HG03520 (cell line): ENCODE results near the gene KATNAL1.
"Not testable (repeated sequence)": the region's sequence is repeated elsewhere in the genome, so short reads cannot be mapped to it uniquely, and the experiment has no call there.

Source experiments
- ATAC-seq: cut with Tn5 transposase; IDR thresholded peaks from one replicate; pipeline ENCODE4 v1.9.1; 2021; ENCODE audit warnings: mild to moderate bottlenecking, moderate library complexity; ENCODE audit not compliant: unreplicated experiment

KATNAL1 gene

GRCh38 chr13:30295116-30295515 lies 12.2 kb downstream of the KATNAL1 start:
- ATAC-seq, result no peak

GRCh38 chr13:30294004-30294403 lies 13.3 kb downstream of the KATNAL1 start:
- ATAC-seq, result no peak

GRCh38 chr13:30292325-30292724 lies 15.0 kb downstream of the KATNAL1 start:
- ATAC-seq, result no peak

GRCh38 chr13:30290812-30291436 lies 16.4 kb downstream of the KATNAL1 start:
- no peak for ATAC-seq

DNA sequence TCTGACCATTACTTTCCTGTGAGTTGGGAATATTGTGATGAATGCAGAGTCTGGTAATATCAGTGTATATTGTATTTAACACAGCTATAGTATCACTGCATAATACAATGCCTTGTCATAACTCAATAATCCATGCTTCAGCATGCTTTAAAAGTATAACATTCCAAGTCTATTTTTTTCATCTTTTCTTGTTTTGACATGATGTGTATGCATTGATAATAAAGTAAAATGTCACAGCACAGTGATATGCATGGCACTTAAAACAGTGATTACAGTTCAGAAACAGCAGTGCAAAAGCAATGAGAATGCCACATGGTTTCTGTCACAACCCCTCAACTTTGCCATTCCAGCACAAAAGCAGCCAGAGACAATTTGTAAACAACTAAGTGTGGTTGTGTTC lies 17.8 kb downstream of the KATNAL1 start:
- no peak for ATAC-seq

DNA sequence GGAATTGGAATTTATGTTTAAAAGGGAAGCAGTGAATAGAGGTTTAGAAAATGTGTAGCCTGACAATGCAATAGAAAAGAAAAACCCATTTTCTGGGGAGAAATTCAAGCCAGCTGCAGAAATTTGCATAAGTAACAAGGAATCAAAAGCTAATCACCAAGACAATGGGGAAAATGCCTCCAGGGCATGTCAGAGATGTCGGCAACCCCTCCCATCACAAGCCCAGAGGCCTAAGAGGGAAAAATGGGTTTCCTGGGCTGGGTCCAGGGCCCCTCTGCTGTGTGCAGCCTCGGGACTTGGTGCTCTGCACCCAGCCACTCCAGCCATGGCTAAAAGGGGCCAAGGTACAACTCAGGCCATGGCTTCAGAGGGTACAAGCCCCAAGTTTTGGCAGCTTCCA lies 21.3 kb downstream of the KATNAL1 start:
- ATAC-seq, result not testable (repeated sequence)

DNA sequence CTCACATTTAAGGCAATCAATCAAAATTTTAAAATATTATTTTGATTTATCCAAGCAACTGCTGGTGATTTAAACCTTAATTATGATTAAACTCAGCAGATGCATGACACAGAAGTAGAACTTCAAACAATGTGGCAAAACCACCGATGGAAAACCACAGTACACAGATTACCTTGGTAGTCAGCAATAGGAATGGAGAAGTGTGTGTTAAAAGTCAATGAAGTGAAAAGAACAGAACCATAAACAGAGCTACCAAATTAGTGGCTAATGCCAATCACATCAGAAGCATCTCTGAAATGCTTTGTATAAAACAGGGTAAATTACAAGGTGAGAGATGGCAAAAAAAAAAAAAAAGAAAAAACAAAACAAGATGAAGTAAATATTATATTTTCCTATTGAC lies 31.2 kb downstream of the KATNAL1 start:
- ATAC-seq, result no peak

DNA sequence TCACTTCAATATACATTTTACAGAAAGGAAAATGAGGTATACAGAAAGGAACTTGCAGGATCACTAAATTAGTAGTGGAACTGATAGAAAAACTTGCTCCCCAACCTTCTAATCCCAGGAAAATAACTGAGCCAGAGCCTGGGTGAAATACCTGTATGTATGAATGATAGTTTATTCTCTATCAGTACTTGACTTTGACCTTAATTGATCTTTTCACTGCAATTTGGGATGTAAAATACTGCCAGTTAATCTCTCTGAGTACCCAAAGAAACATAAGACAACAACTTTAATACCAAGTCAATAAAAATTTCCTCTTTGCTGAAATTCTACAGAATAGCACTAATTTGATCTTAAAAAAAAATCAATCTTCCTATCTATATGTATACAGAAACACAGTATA lies 33.3 kb downstream of the KATNAL1 start:
- ATAC-seq, result no peak

DNA sequence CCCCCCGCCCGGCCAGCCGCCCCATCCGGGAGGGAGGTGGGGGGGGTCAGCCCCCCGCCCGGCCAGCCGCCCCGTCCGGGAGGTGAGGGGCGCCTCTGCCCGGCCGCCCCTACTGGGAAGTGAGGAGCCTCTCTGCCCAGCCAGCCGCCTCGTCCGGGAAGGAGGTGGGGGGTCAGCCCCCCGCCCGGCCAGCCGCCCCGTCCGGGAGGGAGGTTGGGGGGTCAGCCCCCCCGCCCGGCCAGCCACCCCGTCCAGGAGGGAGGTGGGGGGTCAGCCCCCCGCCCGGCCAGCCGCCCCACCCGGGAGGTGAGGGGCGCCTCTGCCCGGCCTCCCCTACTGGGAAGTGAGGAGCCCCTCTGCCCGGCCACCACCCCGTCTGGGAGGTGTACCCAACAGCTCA lies 37.3 kb downstream of the KATNAL1 start:
- ATAC-seq, result not testable (repeated sequence)

DNA sequence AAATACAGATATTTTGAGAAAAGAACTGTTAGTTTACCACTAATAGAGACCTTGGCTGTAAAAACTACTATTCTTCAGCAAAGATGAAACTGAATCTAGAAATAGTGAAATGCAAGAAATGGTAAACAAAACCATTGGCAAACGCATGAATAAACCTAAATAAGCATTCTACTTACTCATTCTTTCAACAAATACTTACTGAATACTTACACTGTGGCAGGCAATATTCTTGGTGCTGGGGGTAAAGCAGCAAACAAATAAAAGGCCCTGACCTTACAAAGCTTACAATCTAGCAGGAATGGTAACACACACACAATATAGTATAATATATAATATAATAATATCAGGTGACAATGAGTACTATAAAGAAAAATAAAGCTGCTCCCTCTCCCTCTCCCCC lies 38.7 kb downstream of the KATNAL1 start:
- ATAC-seq, result no peak

GRCh38 chr13:30266756-30267155 lies 40.6 kb downstream of the KATNAL1 start:
- ATAC-seq, result no peak

DNA sequence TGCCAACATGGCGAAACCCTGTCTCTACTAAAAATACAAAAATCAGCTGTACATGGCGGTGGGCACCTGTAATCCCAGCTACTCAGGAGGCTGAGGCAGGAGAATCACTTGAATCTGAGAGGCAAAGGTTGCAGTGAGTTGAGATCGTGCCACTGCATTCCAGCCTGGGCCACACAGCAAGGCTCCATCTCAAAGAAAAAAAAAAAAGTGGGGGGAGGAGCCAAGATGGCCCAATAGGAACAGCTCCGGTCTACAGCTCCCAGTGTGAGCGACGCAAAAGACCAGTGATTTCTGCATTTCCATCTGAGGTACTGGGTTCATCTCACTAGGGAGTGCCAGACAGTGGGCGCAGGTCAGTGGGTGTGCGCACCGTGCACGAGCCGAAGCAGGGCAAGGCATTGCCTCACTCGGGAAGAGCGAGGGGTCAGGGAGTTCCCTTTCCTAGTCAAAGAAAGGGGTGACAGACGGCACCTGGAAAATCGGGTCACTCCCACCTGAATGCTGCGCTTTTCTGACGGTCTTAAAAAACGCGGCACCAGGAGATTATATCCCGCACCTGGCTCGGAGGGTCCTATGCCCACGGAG lies 48.1 kb downstream of the KATNAL1 start:
- not testable (repeated sequence) for ATAC-seq

DNA sequence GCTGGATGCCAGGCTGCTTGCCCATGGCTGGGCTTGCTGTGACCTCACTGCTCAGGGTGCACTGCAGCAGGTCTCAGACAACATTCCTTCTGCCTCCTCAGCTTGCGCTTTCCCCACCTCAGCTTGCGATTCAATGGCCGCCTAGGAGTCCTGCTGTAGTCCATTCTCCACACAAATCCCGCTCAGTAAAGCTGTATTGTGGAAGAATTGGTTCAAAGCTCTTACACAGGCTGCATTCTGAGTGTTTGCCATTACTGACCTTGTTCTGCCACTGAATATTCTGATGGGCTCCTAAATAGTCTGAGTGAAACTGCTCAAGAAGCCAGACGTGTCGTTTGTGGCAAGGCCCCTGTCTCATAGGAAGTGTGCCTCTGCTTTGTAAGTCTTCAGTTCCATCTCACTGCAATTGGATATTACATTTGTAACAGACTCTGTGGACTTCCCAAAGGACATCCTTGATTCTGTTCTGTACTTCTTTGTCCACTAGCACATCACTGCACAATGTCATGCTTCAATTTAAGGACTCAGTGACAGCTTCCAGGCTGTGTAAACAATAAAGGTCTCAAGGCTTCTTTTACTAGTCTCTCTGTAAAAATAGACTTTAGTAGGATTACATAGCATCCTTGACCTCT lies 49.8 kb downstream of the KATNAL1 start:
- ATAC-seq, result no peak

- no peak for ATAC-seq
Measured at GRCh38 chr13:30256713-30257467, 50.5 kb downstream of the KATNAL1 start.

- no peak for ATAC-seq
Measured at GRCh38 chr13:30255696-30256095, 51.7 kb downstream of the KATNAL1 start.

GRCh38 chr13:30253830-30254229 lies 53.5 kb downstream of the KATNAL1 start:
- ATAC-seq, result no peak

DNA sequence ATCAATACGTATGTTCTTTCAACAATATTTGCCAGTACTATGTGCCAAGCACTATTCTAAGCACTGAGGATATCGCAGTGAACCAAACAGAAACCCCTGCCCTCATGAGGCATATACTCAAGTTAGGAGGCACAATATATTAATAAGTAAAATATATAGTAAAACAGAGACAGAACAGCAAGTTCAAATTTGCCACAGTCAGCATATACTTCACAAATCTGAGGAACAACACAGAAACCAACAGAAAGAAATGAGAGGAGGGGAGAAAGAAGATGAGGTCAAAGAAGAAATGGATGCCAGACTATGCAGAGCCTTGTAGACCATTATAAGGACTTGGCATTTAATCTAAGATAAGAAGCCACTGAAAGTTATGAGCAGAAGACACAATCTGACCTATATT lies 59.9 kb downstream of the KATNAL1 start:
- ATAC-seq, result no peak

GRCh38 chr13:30241532-30241931 lies 65.8 kb downstream of the KATNAL1 start:
- ATAC-seq, result no peak

GRCh38 chr13:30240608-30241007 lies 66.7 kb downstream of the KATNAL1 start:
- ATAC-seq, result no peak

GRCh38 chr13:30235216-30235615 lies 72.1 kb downstream of the KATNAL1 start:
- ATAC-seq, result no peak

- ATAC-seq, result no peak
Measured at GRCh38 chr13:30234619-30235162, 72.7 kb downstream of the KATNAL1 start.

DNA sequence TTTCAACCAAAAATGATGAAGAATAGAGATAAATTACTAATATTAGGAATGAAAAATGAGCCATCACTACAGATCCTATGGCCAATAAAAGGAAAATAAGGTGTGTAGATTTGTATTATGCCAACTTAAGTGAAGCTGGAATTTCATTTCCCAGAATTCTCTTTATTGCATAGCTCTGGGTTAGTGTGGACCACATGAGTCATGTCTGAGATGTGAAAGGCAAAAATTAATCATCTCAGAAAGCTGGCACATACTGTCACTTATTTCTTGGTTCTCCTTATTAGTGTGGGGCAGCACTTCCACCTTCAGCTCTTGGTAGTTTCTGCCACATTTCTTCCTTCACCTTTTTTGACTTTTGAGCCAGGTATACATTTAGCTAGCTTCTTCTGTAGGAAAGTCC lies 82.6 kb downstream of the KATNAL1 start:
- ATAC-seq, result no peak
